ENCODE measurements around the gene ASXL3. TPM values are rescaled to one million over a fixed set of nuclear protein-coding genes. Genes with fewer than 3 reads are reported as not detected.

Gene ASXL3
- total RNA-seq, 1 experiment from 2014 or later, result not detected

DNA sequence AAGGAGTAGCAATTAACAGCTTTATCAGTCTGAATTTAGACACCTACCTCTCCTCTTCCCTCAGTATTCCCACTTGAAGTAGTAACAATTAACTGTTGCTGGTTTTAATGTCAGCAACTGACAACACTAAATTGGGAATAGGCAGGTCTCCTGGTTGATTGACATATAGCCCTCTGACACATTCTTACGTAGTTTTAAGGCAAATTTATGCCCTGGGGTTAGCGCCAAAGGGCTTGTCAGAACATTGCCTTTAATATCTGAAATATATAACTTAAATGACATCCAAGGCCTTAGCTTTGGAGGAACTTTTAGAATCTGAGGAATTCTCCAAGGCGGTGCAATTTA lies 7.4 kb downstream of the ASXL3 start:
- Histone ChIP-seq H3K4me1 (ENCODE audit: control insufficient read depth in 1 of 2, insufficient read depth in 2 of 2, low read length in 2 of 2) (no peaks in the 10 kb centered on the region), H3K27me3 (ENCODE audit: insufficient read depth, low read length) (no peaks in the 10 kb centered on the region), H3K79me2 (ENCODE audit: insufficient read depth, low read length) (no peaks in the 10 kb centered on the region), H3K36me3 (ENCODE audit: control insufficient read depth in 1 of 2, insufficient read depth in 2 of 2, low read length in 2 of 2) (no peaks in the 10 kb centered on the region), H3K9me2 (ENCODE audit: insufficient read depth) (no peaks in the 10 kb centered on the region), H2AFZ (ENCODE audit: low read depth, low read length, poor library complexity, severe bottlenecking) (no peak overlapping the region), H3K4me3 (replicated peaks in 1 of 2; ENCODE audit: low read depth in 1 of 2, low read length in 2 of 2) (no peak overlapping the region), H3K9me3 (ENCODE audit: control insufficient read depth in 1 of 2, insufficient read depth in 1 of 2, low read depth in 1 of 2, low read length in 2 of 2) (peaks cover 21 to 32% of the 10 kb centered on the region in 2 experiments; a peak in 2 of 4 replicates), H4K20me1 (ENCODE audit: insufficient read depth) (no peaks in the 10 kb centered on the region), H3K27ac (ENCODE audit: low read depth, low read length) (no peak overlapping the region), H3K4me2 (ENCODE audit: low read length) (no peak overlapping the region), H3K9ac (ENCODE audit: low read length) (no peak overlapping the region)
- POLR2A ChIA-PET, result no interaction called here
- DNase-seq (ENCODE audit: low read depth, low spot score) (no peak), ATAC-seq (no peak)
- intact Hi-C loops (cut with micrococcal nuclease), result no loop called here
- RAD21 ChIA-PET (ENCODE audit: low non-redundant PET in 1 of 2, low total read pairs in 2 of 2, uncharacterized antibody in 2 of 2, unreplicated experiment in 2 of 2), result no interaction called here
- TF ChIP-seq RAD21 (IDR thresholded peaks at IDR 0.05; ENCODE audit: low read depth), result no peak
- TF ChIP-seq CEBPB (IDR thresholded peaks at IDR 0.05; ENCODE audit: low read depth), result no peak
- no peak for TF ChIP-seq EZH2 (IDR thresholded peaks at IDR 0.05)
- TF ChIP-seq, protein P1, sequence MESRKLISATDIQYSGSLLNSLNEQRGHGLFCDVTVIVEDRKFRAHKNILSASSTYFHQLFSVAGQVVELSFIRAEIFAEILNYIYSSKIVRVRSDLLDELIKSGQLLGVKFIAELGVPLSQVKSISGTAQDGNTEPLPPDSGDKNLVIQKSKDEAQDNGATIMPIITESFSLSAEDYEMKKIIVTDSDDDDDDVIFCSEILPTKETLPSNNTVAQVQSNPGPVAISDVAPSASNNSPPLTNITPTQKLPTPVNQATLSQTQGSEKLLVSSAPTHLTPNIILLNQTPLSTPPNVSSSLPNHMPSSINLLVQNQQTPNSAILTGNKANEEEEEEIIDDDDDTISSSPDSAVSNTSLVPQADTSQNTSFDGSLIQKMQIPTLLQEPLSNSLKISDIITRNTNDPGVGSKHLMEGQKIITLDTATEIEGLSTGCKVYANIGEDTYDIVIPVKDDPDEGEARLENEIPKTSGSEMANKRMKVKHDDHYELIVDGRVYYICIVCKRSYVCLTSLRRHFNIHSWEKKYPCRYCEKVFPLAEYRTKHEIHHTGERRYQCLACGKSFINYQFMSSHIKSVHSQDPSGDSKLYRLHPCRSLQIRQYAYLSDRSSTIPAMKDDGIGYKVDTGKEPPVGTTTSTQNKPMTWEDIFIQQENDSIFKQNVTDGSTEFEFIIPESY (IDR thresholded peaks at IDR 0.05; ENCODE audit: extremely low read depth, insufficient replicate concordance, low read length), result no peak
- TF ChIP-seq YY1 (IDR thresholded peaks at IDR 0.05; ENCODE audit: extremely low read depth, insufficient replicate concordance, low read depth, low read length), result no peak
- TF ChIP-seq SP1 (IDR thresholded peaks at IDR 0.05; ENCODE audit: low read depth), result no peak
- TF ChIP-seq JUND (IDR thresholded peaks at IDR 0.05), result no peak
- TF ChIP-seq, protein P2, sequence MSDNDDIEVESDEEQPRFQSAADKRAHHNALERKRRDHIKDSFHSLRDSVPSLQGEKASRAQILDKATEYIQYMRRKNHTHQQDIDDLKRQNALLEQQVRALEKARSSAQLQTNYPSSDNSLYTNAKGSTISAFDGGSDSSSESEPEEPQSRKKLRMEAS (IDR thresholded peaks at IDR 0.05), result no peak
- no peak for TF ChIP-seq FOSL1 (IDR thresholded peaks at IDR 0.05; ENCODE audit: low read depth)
- no peak for TF ChIP-seq EGR1 (IDR thresholded peaks at IDR 0.05; ENCODE audit: low read depth)
- no peak for TF ChIP-seq SIN3A (IDR thresholded peaks at IDR 0.05; ENCODE audit: low read depth)
- no peak for TF ChIP-seq CBX3 (IDR thresholded peaks at IDR 0.05; ENCODE audit: low read depth)
- TF ChIP-seq POLR2AphosphoS5 (IDR thresholded peaks at IDR 0.05; ENCODE audit: low read depth, low read length), result no peak
- TF ChIP-seq ZNF274 (IDR thresholded peaks at IDR 0.05; ENCODE audit: low read depth, low read length), result no peak
- TF ChIP-seq, protein P3, sequence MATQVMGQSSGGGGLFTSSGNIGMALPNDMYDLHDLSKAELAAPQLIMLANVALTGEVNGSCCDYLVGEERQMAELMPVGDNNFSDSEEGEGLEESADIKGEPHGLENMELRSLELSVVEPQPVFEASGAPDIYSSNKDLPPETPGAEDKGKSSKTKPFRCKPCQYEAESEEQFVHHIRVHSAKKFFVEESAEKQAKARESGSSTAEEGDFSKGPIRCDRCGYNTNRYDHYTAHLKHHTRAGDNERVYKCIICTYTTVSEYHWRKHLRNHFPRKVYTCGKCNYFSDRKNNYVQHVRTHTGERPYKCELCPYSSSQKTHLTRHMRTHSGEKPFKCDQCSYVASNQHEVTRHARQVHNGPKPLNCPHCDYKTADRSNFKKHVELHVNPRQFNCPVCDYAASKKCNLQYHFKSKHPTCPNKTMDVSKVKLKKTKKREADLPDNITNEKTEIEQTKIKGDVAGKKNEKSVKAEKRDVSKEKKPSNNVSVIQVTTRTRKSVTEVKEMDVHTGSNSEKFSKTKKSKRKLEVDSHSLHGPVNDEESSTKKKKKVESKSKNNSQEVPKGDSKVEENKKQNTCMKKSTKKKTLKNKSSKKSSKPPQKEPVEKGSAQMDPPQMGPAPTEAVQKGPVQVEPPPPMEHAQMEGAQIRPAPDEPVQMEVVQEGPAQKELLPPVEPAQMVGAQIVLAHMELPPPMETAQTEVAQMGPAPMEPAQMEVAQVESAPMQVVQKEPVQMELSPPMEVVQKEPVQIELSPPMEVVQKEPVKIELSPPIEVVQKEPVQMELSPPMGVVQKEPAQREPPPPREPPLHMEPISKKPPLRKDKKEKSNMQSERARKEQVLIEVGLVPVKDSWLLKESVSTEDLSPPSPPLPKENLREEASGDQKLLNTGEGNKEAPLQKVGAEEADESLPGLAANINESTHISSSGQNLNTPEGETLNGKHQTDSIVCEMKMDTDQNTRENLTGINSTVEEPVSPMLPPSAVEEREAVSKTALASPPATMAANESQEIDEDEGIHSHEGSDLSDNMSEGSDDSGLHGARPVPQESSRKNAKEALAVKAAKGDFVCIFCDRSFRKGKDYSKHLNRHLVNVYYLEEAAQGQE (IDR thresholded peaks at IDR 0.05; ENCODE audit: low read depth), result no peak
- TF ChIP-seq EZH2phosphoT487 (IDR thresholded peaks at IDR 0.05; ENCODE audit: borderline replicate concordance), result no peak
- TF ChIP-seq, protein P4, sequence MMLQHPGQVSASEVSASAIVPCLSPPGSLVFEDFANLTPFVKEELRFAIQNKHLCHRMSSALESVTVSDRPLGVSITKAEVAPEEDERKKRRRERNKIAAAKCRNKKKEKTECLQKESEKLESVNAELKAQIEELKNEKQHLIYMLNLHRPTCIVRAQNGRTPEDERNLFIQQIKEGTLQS (IDR thresholded peaks at IDR 0.05), result no peak
- no peak for TF ChIP-seq ZFX (IDR thresholded peaks at IDR 0.05)
- TF ChIP-seq POLR2A (IDR thresholded peaks at IDR 0.05; ENCODE audit: borderline replicate concordance, extremely low read depth, insufficient read depth, insufficient read length), result no peak
- TF ChIP-seq ELF1 (IDR thresholded peaks at IDR 0.05; ENCODE audit: borderline replicate concordance, low read depth), result no peak
- no TSS peak for BruUV-seq (replicated peaks)
- CTCF ChIA-PET, result no interaction called here

All from HCT116 (cell line).